Head of caudate nucleus (tissue), 42 donors: Measurements from ENCODE around the gene ATP5PF.
A peak's percentile ranks its signal among the peaks of the same experiment; 100 is the strongest.
"Not testable (repeated sequence)": the region's sequence is repeated elsewhere in the genome, so short reads cannot be mapped to it uniquely, and the experiment has no call there.

Experiments used
- DNase-seq, 42 donors: peaks; one replicate each; pipeline versions ENCODE4 v3.0.0 to v3.0.0-alpha.2; 2020 to 2021; ENCODE audit warnings: mixed read lengths in 7 of 42
- intact Hi-C: fragments of 100-400 bp; cut with DNase I; formaldehyde crosslinking; loops from one replicate; pipeline ENCODE4 v1.15.0; 2022

Gene ATP5PF, protein sequence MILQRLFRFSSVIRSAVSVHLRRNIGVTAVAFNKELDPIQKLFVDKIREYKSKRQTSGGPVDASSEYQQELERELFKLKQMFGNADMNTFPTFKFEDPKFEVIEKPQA

DNA sequence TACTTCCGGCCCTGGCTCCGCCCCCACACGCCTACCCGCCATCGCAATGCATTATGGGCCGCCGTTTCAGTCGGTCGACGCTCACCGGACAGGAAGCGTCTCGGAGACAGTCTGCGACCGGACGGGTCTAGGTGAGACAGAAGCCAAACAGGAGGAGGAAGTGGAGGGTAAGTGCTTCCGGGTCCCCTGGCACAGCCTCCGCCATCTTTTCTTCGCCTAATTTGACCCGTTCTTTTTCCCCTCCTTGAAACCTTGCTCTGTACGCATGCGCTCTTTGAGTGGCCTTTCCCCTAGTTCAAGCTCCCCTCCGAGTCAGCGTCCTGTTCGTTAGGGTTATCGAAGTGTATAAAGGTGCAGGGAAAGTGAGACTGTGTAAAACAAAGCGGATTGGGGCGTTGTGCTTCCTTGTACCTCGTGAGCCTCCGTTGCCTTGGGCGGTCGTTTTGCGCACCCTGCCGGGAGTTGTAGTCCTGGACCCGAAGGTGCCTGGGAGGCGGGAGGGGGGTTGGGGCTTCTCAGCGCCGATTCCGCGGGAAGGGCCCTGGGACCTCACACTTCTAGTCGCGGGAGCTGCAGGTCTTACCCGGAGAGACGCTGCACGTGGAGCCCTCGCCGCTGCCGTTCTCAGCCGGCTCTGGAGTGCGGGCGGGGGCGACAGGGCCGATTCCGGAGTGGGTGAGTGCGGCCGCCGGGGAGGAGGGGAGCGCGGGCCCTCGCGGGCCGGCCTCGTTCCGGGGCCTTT is at the start of gene ATP5PF, which contains the start of gene GABPA:
ATP5PF (minus strand) TSS at position 1 of the 742 bp plus-strand sequence. CDS start 5,110 bp downstream, outside the sequence.
GABPA (plus strand) TSS at position 69 of the 742 bp plus-strand sequence. CDS start 6,627 bp downstream, outside the sequence.
- peak; percentile 93 to 99 (median 97) for DNase-seq
- intact Hi-C loops: loop anchor here (2.0 to 10.0 kb wide), 2 partner anchors 128 to 440 kb away; partner anchors contain the start of genes APP and MRPL39

DNA sequence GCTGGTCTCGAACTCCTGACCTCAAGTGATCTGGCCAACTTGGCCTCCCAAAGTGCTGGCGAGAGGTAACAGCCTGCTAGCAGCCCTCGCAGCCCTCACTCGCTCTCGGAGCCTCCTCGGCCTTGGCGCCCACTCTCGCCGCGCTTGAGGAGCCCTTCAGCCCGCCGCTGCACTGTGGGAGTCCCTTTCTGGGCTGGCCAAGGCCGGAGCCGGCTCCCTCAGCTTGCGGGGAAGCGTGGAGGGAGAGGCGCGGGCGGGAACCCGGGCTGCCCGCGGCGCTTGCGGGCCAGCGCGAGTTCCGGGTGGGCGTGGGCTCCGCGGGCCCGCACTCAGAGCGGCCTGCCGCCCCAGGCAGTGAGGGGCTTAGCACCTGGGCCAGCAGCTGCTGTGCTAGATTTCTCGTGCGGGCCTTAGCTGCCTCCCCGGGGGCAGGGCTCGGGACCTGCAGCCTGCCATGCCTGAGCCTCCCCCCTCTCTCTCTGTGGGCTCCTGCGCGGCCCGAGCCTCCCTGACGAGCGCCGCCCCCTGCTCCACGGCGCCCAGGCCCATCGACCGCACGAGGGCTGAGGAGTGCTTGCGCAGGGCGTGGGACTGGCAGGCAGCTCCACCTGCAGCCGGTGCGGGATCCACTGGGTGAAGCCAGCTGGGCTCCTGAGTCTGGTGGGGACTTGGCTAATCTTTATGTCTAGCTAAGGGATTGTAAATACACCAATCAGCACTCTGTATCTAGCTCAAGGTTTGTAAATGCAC is 43.6 kb upstream of the ATP5PF start:
- intact Hi-C loops, DNase-seq: not testable (repeated sequence)

DNA sequence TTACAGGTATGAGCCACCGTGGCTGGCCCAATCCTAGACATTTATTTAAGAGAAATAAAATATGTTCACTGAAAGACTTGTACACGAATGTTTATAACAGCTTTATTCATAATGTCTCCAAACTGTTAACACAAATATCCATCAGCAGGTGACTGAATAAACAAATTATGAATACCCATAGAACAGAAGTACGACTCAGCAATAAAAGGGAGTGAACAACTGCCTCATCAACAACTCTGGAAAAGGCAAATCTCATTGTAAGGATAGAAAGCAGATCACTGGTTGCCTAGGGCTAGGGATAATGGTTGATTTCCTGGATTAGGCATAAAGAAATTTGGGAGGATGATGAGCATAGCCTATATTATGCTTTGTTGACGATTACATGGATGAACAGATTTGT is 41.7 kb upstream of the ATP5PF start:
- intact Hi-C loops: no loop called here
- no peak for DNase-seq

DNA sequence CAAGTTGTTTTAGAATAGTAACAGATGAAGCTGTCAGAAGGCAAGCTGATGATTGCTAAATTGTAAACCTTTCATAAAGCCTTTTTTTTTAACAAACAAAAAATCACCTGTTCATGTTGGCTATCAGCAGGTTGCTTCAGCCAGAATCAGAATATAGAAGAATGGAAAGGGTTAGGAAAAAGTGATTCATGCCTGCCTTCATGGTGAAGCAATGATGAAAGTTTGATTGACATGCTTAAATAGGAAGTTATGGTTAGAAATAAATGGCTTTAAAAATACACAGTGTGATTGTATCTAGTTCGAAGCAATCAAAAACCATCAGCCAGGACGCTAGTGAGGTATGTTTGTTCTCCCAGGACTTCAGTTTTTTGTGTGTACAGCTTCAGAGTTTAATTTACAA is 38.0 kb upstream of the ATP5PF start:
- DNase-seq: no peak
- intact Hi-C loops: no loop called here

DNA sequence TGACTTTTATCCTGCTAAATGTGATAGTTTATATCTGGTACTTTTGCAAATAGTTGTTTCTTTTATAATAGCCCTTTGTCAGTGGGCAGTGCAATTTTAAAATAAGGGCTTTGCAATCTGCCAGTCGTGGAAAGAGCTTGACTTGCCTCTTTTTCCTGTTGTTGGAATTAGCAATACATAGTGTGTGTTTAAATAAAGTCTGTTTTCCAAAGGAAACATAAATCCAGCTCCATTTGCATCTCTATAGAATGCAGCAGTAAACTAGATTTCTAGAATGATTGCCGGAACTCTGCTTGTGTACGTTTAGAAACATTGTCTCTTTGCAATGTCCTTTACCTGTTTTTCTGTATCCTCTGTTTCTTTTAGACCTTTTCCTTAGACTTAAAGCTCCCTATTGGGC is 33.2 kb upstream of the ATP5PF start:
- no peak for DNase-seq
- intact Hi-C loops: no loop called here

DNA sequence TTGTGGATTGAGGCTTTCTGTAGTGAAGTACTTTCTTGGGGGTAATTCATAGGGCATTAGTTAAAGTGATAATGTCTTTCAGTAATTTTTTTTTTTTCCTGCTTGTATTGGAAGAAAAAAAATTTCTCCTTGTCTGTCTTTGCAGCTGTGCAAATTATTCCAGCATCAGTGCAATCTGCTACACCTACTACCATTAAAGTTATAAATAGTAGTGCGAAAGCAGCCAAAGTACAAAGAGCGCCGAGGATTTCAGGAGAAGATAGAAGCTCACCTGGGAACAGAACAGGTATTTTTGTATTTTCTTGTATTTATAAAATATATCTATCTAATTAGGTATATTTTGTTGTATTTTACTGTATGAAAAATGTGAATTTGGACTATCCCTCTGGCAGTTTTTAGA is 29.4 kb upstream of the ATP5PF start:
- intact Hi-C loops: no loop called here
- peak in 8 of 42 donors; percentile 15 to 58 (median 24) for DNase-seq

DNA sequence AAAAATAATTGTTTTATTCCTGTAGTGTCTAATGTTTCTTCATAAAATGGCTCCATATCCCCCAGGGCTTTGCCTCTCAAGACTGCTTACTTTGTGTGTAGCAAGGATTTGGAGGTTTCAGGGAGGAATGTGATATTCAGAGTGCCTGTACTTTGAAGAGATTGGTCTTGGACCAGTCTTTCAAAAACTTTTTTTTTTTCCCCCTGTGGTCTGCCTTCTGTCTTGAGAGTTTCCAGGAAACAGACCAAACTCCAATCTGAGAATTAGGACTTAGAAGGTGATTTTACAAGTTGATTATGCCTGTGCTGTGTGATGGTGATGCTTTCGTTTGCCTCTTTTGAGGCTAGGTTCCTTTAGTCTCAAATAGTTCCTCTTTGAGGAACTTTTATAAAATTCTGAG is 26.0 kb upstream of the ATP5PF start:
- no peak for DNase-seq
- intact Hi-C loops: no loop called here

DNA sequence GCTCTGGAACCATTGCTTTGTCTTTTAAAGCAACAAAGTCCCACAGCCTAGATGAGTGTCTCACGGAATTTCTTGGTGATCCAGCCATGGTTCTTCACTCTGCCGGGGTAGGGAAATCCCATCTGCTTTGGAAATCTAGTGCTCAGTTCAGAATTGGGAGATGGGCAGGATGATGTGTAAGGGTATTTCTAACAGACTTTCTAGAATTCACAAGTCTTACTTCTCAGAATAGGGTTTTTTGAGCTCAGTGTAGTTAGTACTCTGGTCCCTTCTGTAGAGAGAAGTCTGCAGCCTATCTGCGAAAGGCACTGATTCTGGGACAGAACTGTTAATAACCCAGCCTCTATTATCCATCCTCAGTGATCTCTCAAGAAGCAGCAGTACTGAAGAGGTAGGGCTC is 25.4 kb upstream of the ATP5PF start:
- intact Hi-C loops: no loop called here
- DNase-seq: no peak

DNA sequence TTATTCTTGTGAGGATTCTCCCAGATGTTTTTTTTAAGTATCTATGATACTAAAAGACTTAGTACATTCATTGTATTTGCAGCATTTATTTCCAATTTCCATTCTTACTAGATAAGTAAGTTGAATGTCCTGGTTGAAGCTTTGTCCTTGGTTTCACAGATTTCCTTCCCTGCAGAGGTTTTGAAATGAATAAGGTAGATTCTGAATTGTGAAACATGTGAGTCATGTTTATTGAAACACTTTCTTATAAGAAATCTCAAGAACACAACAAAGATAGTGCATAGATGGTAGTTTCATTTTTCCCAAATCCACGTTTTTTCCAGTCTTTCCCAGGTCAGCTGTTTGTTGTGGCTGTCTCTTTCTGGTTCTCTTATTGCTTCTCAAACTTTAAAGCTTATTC is 24.9 kb upstream of the ATP5PF start:
- intact Hi-C loops: no loop called here
- no peak for DNase-seq

DNA sequence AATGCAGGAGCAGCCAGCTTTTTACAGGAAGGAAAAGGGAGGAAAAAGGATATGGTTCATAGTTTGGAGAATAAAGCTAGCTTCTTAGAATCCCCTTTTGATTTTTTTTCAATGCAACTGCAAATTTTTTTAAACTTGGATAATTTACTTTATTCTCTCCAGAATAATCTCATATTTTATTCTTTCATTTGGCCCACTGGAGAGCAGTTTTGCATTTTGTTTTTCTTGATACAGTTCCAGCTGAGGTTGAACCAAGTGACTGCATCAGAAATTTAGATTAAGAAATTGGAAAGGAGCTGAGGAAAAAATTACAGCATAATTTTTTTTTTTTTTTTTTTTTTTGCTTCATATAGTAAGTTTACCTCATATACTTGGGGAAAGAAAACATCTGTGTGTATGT is 22.8 kb upstream of the ATP5PF start:
- intact Hi-C loops: no loop called here
- no peak for DNase-seq

DNA sequence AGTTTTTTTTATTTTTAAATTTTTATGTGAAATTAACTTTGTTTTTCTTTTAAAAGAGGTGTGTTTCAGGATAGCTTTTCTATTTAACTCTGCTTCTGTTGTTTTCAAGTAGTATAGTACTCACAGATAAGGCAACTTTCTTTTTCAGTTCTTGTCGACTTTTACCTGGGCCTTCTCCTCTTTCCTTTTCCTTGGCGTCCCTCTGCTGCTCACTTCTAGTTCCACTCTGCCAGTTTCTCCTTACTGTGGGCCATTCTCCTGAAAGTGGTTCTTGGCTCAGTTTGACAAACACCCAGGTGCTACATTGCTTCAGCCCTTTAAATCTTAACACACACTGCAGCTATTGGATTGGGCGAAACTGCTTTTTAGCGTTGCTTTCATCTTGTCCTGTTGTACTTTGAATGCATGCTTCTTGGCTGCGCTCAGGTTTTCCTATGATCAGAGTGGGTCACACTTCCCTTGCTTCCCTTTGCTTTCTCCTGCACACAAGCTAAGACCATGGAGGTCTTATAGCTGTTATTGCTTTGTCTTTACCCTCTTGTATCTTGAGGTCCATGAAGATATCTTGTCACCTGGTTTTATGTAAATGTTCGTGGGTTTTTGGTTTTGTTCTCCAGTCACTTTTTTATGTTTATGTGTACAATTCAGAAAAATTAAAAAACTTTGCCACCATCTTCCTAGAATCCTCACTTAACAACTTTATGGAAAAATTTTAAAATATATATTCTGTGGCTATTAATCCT is 21.7 kb upstream of the ATP5PF start:
- no peak for DNase-seq
- intact Hi-C loops: no loop called here

DNA sequence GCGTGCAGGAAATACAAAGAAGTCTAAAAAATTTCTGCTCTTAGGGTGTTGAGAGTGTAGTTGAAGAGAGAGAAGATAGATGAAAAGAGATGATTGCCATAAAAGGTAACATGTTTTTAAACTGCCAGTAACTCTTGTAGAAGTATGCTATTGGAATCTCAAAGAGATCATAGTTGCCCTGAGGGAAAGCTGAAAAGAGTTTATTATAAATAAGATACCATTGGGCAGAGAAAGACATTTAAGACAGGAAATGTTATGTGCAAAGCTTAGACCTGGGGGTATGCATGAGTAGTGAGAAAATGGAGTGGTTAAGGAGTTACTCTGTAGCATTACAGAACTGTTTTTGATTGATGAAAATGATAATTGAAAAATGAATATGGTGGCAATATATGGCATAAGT is 17.7 kb upstream of the ATP5PF start:
- DNase-seq: no peak
- intact Hi-C loops: no loop called here

DNA sequence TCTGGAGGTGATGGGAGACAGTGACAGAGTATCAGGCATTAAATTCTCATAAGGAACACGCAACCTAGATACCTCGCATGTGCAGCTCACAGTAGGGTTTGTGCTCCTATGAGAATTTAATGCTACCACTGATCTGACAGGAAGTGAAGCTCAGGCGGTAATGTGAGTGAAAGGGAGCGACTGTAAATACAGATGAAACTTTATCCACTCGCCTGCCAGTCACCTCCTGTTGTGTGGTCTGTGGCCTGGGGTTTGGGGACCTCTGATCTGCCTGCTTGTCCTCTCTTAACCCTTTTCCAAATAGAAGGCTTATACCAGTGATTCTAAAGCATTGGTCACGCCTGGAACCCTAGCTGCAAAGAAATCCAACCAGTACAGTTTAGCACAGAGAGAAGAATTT is 15.4 kb upstream of the ATP5PF start:
- no peak for DNase-seq
- intact Hi-C loops: no loop called here

DNA sequence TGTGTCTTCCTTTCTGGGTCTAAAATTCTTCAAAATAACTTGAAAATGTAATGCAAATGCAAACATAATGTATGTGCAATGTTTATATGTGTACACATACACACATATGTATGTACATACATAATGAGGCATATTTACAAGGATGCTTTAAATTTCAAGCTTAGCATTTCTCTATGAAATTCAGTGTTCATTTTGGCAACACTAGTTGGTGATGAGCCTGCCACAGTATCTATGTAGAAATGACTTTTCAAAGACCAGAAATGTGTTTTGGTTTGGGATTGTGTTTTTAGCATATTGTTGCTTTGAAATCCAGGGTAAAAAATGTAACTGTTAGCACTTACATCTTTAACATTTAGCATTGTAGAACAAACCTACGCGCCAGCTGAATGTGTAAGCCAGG is 10.2 kb upstream of the ATP5PF start:
- intact Hi-C loops: no loop called here
- DNase-seq: no peak

DNA sequence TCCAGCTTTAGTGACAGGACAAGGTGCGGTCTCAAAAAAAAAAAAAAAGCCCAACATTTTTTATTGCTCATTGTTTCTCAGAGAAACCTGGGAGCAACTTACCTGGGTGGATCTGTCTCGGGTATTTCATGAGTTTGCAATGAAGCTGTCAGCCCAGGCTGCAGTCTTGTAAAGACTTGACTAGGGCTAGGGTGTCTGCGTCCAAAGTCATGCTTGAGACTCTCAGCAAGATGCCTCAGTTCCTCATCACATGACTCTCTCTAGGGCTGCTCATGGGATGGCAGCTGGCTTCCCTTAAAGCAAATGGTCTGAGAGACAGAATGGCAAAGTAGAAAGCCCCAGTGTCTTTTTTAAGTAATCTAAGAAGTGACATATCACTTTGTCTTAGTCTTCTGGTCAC is 8.2 kb upstream of the ATP5PF start:
- intact Hi-C loops: no loop called here
- no peak for DNase-seq

DNA sequence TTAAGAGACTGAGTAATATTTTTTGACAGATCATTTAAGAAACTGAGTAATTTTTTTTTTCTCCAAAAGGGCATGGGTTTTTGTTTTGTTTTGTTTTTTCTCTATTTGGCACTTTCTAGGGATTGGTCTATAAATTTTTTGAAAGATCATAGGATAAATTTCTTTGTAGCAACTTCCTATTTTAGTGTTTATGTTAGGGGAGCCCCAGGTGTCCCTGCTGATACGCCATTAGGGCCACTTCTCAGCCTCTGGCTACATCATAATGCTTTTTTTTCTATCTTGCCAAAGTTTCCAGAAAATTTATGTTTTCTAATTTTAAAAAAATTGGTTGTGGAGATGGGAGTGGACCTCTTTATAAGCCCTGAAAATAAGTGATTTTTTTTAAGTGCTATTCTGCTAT is 2.7 kb upstream of the ATP5PF start:
- no peak for DNase-seq
- intact Hi-C loops: loop anchor here (10.0 kb wide), 1 partner anchor 437 kb away; the partner anchor contains the start of gene APP

DNA sequence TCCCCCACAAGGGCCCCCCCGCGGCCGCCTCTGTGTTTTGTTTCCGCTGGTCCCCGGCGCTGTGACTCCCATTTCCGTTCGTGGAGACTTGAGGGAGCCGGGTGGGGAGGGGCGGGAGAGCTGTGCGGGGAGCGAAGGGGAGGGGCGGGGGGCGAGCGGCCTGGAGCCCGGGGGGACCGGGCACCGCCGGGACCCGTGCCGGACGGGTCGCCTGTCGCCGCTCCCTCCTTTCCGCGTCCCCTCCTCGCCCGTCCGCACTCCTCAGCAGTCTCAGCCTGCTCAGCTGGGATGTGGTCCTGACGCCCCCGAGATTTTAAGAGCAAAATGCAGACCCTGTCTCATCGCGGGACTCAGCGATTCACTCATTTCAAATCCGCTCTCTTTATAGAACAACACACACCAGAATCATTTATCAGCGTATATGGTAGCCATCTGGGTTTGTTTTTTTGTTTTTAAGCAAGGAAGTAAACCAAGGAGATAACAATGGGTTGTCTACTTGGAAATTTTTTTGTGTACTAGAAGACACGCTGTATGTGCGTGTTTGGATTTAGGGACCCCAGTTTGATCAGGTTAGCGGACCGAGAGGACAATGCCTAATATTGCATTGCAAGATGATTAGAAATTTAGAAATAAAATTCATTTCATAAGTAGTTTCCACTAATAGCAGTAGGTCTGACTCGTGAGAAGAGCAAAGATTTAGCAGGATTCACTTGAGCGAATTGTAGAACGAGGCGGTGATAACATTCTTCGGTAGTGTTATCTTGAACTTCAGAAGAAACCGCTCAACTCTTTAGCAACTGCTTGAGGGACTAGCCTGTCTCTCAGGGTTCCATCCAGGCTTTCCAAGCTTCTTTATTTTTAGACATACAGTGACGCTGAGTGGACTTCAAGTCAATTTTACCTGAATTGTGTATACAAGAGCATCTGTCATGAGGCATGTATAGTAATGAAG is 1.2 kb upstream of the ATP5PF start:
- DNase-seq: peak in 41 of 42 donors; percentile 74 to 95 (median 88)
- intact Hi-C loops: loop anchor here (2.0 to 10.0 kb wide), 2 partner anchors 129 to 439 kb away; partner anchors contain the start of genes APP and MRPL39

DNA sequence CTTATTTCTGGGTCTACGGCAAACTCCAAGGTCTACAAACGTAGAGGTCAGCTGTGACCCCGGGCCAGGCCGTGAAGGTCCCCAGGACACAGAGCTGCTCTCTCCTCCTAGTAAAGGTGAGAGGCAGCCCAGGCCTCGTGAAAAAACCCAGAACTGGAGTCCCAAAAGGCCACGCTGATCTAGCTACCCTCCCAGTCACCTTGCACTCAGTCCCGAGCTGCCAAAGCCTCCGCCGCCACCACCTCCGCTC is 125 bp downstream of the ATP5PF start:
- intact Hi-C loops: loop anchor here (2.0 to 10.0 kb wide), 2 partner anchors 128 to 440 kb away; partner anchors contain the start of genes APP and MRPL39
- no peak for DNase-seq
